MCF 10A (cell line): ENCODE data around the gene APOL1. TPM values are rescaled to one million over a fixed set of nuclear protein-coding genes. Genes with fewer than 3 reads are reported as not detected.
"Not testable (repeated sequence)": the region's sequence is repeated elsewhere in the genome, so short reads cannot be mapped to it uniquely, and the experiment has no call there.

Source experiments
- BruUV-seq: library from RNA; stranded (reverse); fragments of 400-500 nt; replicated peaks from 2 replicates; lab custom pipeline; 2021; lab: Mats Ljungman, UMichigan
- CTCF ChIA-PET: fragments of 300-600 bp; sonication (Branson Sonifier 250); formaldehyde crosslinking; extraction: SDS; loops from one replicate; lab custom pipeline; 2021; ENCODE audit warnings: antibody characterized with exemption, inconsistent platforms; lab: Yijun Ruan, JAX
- POLR2A ChIA-PET: fragments of 300-600, 350-650 bp; sonication (Branson Sonifier 250); formaldehyde crosslinking; extraction: SDS; loops from one replicate; lab custom pipeline; 2020; ENCODE audit warnings: antibody characterized with exemption, inconsistent platforms; lab: Yijun Ruan, JAX
- DNase-seq: peaks from one replicate; pipeline ENCODE4 v3.0.0-alpha.2; 2018; ENCODE audit not compliant: unreplicated experiment
- H3K27ac Mint-ChIP-seq: one replicate; pipeline ENCODE4 v1.8.0; 2022; ENCODE audit warnings: mild to moderate bottlenecking, low read depth, mixed read lengths; ENCODE audit not compliant: unreplicated experiment
- H3K27me3 Mint-ChIP-seq: one replicate; pipeline ENCODE4 v1.8.0; 2022; ENCODE audit warnings: mixed read lengths; ENCODE audit not compliant: insufficient read depth, unreplicated experiment
- H3K36me3 Mint-ChIP-seq: one replicate; pipeline ENCODE4 v1.8.0; 2022; ENCODE audit warnings: mild to moderate bottlenecking, moderate library complexity, mixed read lengths; ENCODE audit not compliant: insufficient read depth, unreplicated experiment
- H3K4me1 Mint-ChIP-seq: one replicate; pipeline ENCODE4 v1.8.0; 2022; ENCODE audit warnings: mixed read lengths; ENCODE audit not compliant: insufficient read depth, unreplicated experiment
- H3K4me3 Mint-ChIP-seq: one replicate; pipeline ENCODE4 v1.8.0; 2022; ENCODE audit warnings: mild to moderate bottlenecking, moderate library complexity, mixed read lengths; ENCODE audit not compliant: unreplicated experiment
- H3K9me3 Mint-ChIP-seq: one replicate; pipeline ENCODE4 v1.8.0; 2022; ENCODE audit warnings: mixed read lengths; ENCODE audit not compliant: unreplicated experiment
- intact Hi-C: fragments of 100-400 bp; cut with micrococcal nuclease; formaldehyde crosslinking; loops from 2 replicates; pipeline ENCODE4 v1.14.1; 2022
- total RNA-seq: library from RNA; stranded (reverse); gene quantifications from 2 replicates; pipeline ENCODE4 v1.2.3, GENCODE V29; 2022
- TF ChIP-seq, protein P1 (sequence below): fragments of 200-600 bp; IDR thresholded peaks from one replicate; pipeline ENCODE4 v1.8.0; 2022; ENCODE audit warnings: antibody characterized with exemption, mild to moderate bottlenecking; ENCODE audit not compliant: unreplicated experiment

The APOL1 gene
- total RNA-seq, 1 experiment from 2014 or later: 0.14 TPM

DNA sequence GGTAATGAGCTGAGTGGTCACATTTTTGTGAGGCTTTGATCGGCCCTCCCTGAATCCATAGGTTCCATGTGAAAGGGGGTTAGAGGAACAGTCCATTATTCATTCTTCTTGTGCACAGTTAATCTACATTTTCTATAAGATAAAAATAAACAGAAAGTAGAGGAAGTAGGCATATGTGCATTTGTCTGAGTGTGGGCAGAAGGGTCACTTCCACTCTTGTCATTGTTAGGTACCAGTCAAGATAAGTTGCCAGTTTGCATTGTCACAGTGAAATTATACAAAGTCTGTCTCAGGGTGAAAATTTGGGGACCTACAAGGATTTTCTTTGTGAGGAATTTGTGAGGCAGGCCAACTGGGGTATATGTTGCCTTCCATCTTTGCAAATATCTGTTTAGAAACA, 46.7 kb upstream of the APOL1 start:
- H3K36me3 Mint-ChIP-seq: no peaks in the 10 kb centered on the region
- ChIA-PET CTCF (no interaction called here), POLR2A (no interaction called here)
- H3K27me3 Mint-ChIP-seq: peaks cover 26% of the 10 kb centered on the region
- intact Hi-C loops: no loop called here
- no TSS peak for BruUV-seq
- no peak overlapping the region for H3K27ac Mint-ChIP-seq
- no peaks in the 10 kb centered on the region for H3K9me3 Mint-ChIP-seq
- H3K4me1 Mint-ChIP-seq: peaks cover 4% of the 10 kb centered on the region
- TF ChIP-seq, protein P1, sequence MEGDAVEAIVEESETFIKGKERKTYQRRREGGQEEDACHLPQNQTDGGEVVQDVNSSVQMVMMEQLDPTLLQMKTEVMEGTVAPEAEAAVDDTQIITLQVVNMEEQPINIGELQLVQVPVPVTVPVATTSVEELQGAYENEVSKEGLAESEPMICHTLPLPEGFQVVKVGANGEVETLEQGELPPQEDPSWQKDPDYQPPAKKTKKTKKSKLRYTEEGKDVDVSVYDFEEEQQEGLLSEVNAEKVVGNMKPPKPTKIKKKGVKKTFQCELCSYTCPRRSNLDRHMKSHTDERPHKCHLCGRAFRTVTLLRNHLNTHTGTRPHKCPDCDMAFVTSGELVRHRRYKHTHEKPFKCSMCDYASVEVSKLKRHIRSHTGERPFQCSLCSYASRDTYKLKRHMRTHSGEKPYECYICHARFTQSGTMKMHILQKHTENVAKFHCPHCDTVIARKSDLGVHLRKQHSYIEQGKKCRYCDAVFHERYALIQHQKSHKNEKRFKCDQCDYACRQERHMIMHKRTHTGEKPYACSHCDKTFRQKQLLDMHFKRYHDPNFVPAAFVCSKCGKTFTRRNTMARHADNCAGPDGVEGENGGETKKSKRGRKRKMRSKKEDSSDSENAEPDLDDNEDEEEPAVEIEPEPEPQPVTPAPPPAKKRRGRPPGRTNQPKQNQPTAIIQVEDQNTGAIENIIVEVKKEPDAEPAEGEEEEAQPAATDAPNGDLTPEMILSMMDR: no peak
- no peak for DNase-seq
- no peak overlapping the region for H3K4me3 Mint-ChIP-seq

DNA sequence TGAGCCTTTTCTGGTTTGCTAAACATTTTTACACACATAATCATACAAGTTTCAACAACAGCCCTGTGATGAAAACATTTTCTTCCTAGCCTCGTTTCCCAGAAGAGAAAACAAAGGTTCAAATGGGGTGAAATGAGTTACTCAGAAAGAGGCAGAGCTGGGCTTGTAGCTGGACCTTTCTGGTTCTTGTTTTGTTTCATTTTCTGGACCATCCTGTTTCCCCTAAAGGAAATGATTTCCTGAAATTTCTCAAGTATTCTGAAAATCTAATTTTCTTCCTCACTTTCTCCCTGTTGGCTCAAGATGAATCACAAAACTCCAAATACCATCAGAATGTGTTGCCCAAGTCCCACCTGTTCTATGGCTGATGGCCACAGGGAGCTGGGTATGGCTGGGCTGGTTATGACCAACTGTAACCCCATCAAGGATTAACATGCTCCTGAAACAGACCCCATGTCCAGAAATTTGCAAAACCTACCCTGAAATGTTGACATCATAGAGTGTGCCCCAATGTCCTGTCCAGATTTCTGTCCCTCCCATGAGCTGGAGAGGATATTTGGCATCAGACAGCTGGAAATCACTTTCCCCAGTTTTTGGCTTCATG, 44.7 kb upstream of the APOL1 start:
- H3K36me3 Mint-ChIP-seq: no peaks in the 10 kb centered on the region
- no peaks in the 10 kb centered on the region for H3K9me3 Mint-ChIP-seq
- H3K27me3 Mint-ChIP-seq: peaks cover 46% of the 10 kb centered on the region
- CTCF ChIA-PET: interaction anchor here (0.6 to 1.0 kb wide), 2 partner anchors 15 to 165 kb away, joined by 3 read pairs; no protein-coding TSS in a partner anchor
- intact Hi-C loops: no loop called here
- DNase-seq: no peak
- peaks cover 6% of the 10 kb centered on the region for H3K4me1 Mint-ChIP-seq
- POLR2A ChIA-PET: interaction anchor here (0.6 kb wide), 1 partner anchor 151 kb away, joined by 3 read pairs; no protein-coding TSS in a partner anchor
- BruUV-seq: no TSS peak
- TF ChIP-seq, protein P1: no peak
- no peak overlapping the region for H3K27ac Mint-ChIP-seq
- no peak overlapping the region for H3K4me3 Mint-ChIP-seq

DNA sequence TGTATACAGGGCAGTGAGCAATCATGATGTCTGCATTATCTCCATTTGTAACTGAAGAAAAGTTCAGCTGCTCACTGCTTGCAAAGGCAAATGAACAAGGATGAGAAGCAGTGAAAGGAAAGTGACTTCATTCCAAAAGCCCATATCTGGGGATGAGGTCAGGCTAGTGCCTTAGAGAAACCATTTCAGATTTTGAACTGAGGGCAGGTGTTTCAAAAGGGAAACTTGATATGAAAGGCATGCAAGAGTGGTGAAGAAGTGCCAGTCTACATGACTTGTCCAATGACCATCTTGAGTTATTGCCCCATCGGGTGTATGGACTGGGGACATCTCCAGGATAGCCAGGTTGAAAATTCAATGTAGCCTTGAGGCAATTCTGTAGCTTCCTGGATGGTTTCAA, 44.0 kb upstream of the APOL1 start:
- Mint-ChIP-seq H3K4me1 (peaks cover 6% of the 10 kb centered on the region), H3K27ac (no peak overlapping the region), H3K4me3 (no peak overlapping the region), H3K27me3 (peaks cover 53% of the 10 kb centered on the region), H3K36me3 (no peaks in the 10 kb centered on the region), H3K9me3 (no peaks in the 10 kb centered on the region)
- no peak for DNase-seq
- intact Hi-C loops: no loop called here
- TF ChIP-seq, protein P1: no peak
- BruUV-seq: no TSS peak
- ChIA-PET POLR2A (no interaction called here), CTCF (interaction anchor here (0.7 kb wide), 1 partner anchor 81 kb away, joined by 3 read pairs; no protein-coding TSS in a partner anchor)

DNA sequence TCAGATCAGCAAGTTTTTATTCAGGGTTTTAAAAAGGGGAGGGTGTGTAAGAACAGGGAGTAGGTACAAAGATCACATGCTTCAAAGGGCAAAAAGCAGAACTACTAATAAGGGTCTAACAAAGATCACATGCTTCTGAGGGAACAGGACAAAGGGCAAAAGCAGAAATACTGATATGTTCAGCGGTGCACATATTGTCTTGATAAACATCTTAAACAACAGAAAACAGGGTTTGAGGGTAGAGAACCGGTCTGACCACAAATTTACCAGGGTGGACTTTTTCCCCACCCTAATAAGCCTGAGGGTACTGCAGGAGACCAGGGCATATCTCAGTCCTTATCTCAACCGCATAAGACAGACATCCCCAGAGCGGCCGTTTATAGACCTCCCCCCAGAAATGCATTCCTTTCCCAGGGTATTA, 43.4 kb upstream of the APOL1 start:
- BruUV-seq: not testable (repeated sequence)
- peaks cover 59% of the 10 kb centered on the region for H3K27me3 Mint-ChIP-seq

More for the DNA sequence above, 43.4 kb upstream of the APOL1 start:
- intact Hi-C loops, H3K4me1 Mint-ChIP-seq, H3K36me3 Mint-ChIP-seq, H3K4me3 Mint-ChIP-seq, POLR2A ChIA-PET, DNase-seq, H3K27ac Mint-ChIP-seq, H3K9me3 Mint-ChIP-seq: not testable (repeated sequence)
- CTCF ChIA-PET: interaction anchor here (0.7 kb wide), 1 partner anchor 82 kb away, joined by 3 read pairs; no protein-coding TSS in a partner anchor
